Caco-2 (cell line): ENCODE results near the gene FER. TPM values are rescaled to one million over a fixed set of nuclear protein-coding genes. Genes with fewer than 3 reads are reported as not detected.
"Not testable (repeated sequence)": the region's sequence is repeated elsewhere in the genome, so short reads cannot be mapped to it uniquely, and the experiment has no call there.

ENCODE experiments used
- BruUV-seq: library from RNA; stranded (reverse); fragments of 400-500 nt; replicated peaks from 2 replicates; lab custom pipeline; 2021; lab: Mats Ljungman, UMichigan
- CTCF ChIA-PET: fragments of 300-600 bp; sonication (Branson Sonifier 250); formaldehyde crosslinking; loops from one replicate; lab custom pipeline; 2022; ENCODE audit warnings: antibody characterized with exemption; lab: Charles Lee
- POLR2A ChIA-PET: fragments of 300-600 bp; sonication (Branson Sonifier 250); formaldehyde crosslinking; loops from one replicate; lab custom pipeline; 2022; ENCODE audit warnings: antibody characterized with exemption; lab: Charles Lee
- DNase-seq, 2 experiments: peaks; one replicate each; pipeline versions ENCODE4 v3.0.0 to v3.0.0-alpha.2; 2020 to 2022
- H3K27me3 ChIP-seq: replicated peaks from 2 replicates; pipeline ENCODE4 v1.6.0; 2011; ENCODE audit warnings: low read length; ENCODE audit not compliant: control insufficient read depth, insufficient read depth
- H3K36me3 ChIP-seq: 2 replicates; pipeline ENCODE4 v1.5.1; 2011; ENCODE audit warnings: low read length; ENCODE audit not compliant: control insufficient read depth, insufficient read depth
- H3K4me1 ChIP-seq: fragments of 250-450 bp; sonication (Bioruptor Pico); 2 replicates; pipeline ENCODE4 v1.5.1; 2020; ENCODE audit warnings: mild to moderate bottlenecking
- H3K4me3 ChIP-seq: 2 replicates; pipeline ENCODE4 v1.5.1; 2011; ENCODE audit warnings: low read depth, mild to moderate bottlenecking, control low read depth, low read length
- H3K9me3 ChIP-seq: fragments of 250-450 bp; sonication (Bioruptor Pico); 2 replicates; pipeline ENCODE4 v1.5.1; 2020; ENCODE audit warnings: mild to moderate bottlenecking, moderate library complexity
- H3K27ac Mint-ChIP-seq: one replicate; pipeline ENCODE4 v1.8.0; 2022; ENCODE audit warnings: mixed read lengths; ENCODE audit not compliant: unreplicated experiment
- H3K27me3 Mint-ChIP-seq: one replicate; pipeline ENCODE4 v1.8.0; 2022; ENCODE audit warnings: mixed read lengths; ENCODE audit not compliant: insufficient read depth, unreplicated experiment
- H3K36me3 Mint-ChIP-seq: one replicate; pipeline ENCODE4 v1.8.0; 2022; ENCODE audit warnings: mild to moderate bottlenecking, mixed read lengths; ENCODE audit not compliant: insufficient read depth, unreplicated experiment
- H3K4me1 Mint-ChIP-seq: one replicate; pipeline ENCODE4 v1.8.0; 2022; ENCODE audit warnings: low read depth, mixed read lengths; ENCODE audit not compliant: unreplicated experiment
- H3K4me3 Mint-ChIP-seq: one replicate; pipeline ENCODE4 v1.8.0; 2022; ENCODE audit warnings: mild to moderate bottlenecking, moderate library complexity, mixed read lengths; ENCODE audit not compliant: unreplicated experiment
- H3K9me3 Mint-ChIP-seq: one replicate; pipeline ENCODE4 v1.8.0; 2022; ENCODE audit warnings: mixed read lengths; ENCODE audit not compliant: unreplicated experiment
- CTCF ChIP-seq, 2 experiments: fragments of 200-600 bp in 1 of 2; IDR thresholded peaks; 1 replicate in 1 of 2; 2 replicates in 1 of 2; pipeline versions ENCODE4 v1.5.1 to v1.8.0; 2011 to 2022; ENCODE audit warnings: antibody characterized with exemption in 1 of 2, control low read depth in 1 of 2, inconsistent platforms in 1 of 2, low read depth in 1 of 2, low read length in 1 of 2, mild to moderate bottlenecking in 1 of 2, moderate library complexity in 1 of 2; ENCODE audit not compliant: insufficient read depth in 1 of 2, severe bottlenecking in 1 of 2, unreplicated experiment in 1 of 2
- intact Hi-C: fragments of 100-400 bp; cut with micrococcal nuclease; formaldehyde crosslinking; loops from one replicate; pipeline ENCODE4 v1.10.0; 2022; ENCODE audit not compliant: unreplicated experiment
- total RNA-seq: library from RNA; stranded (reverse); gene quantifications from 2 replicates; pipeline ENCODE4 v1.2.3, GENCODE V29; 2022

The FER gene
- total RNA-seq, 1 experiment from 2014 or later = 43.1 TPM

- Histone ChIP-seq H3K9me3 (no peaks in the 10 kb centered on the region), H3K4me1 (no peaks in the 10 kb centered on the region), H3K36me3 (no peaks in the 10 kb centered on the region), H3K4me3 (no peak overlapping the region), H3K27me3 (no peaks in the 10 kb centered on the region)
- H3K27me3 Mint-ChIP-seq = no peaks in the 10 kb centered on the region
- intact Hi-C loops = loop anchor here (10.0 kb wide), 1 partner anchor 173 kb away; no protein-coding TSS in a partner anchor
- BruUV-seq = no TSS peak
- H3K4me3 Mint-ChIP-seq = no peak overlapping the region
- POLR2A ChIA-PET = no interaction called here
- TF ChIP-seq CTCF (IDR thresholded peaks at IDR 0.05; ENCODE audit: insufficient read depth in 1 of 2, low read depth in 1 of 2, low read length in 1 of 2, severe bottlenecking in 1 of 2, unreplicated experiment in 1 of 2) = no peak
- H3K4me1 Mint-ChIP-seq = peaks cover 6% of the 10 kb centered on the region
- no peaks in the 10 kb centered on the region for H3K9me3 Mint-ChIP-seq
- no peak overlapping the region for H3K27ac Mint-ChIP-seq
- DNase-seq = no peak
- peaks cover 6% of the 10 kb centered on the region for H3K36me3 Mint-ChIP-seq
- CTCF ChIA-PET = no interaction called here
These were observed 110.2 kb downstream of the FER start for GRCh38 chr5:108857905-108858304.

GRCh38 chr5:108858959-108859358 is 111.3 kb downstream of the FER start:
- Histone ChIP-seq H3K9me3 (no peaks in the 10 kb centered on the region), H3K36me3 (no peaks in the 10 kb centered on the region), H3K27me3 (no peaks in the 10 kb centered on the region), H3K4me1 (no peaks in the 10 kb centered on the region), H3K4me3 (no peak overlapping the region)
- Mint-ChIP-seq H3K4me3 (no peak overlapping the region), H3K27ac (no peak overlapping the region), H3K27me3 (no peaks in the 10 kb centered on the region), H3K4me1 (no peaks in the 10 kb centered on the region), H3K36me3 (no peaks in the 10 kb centered on the region), H3K9me3 (no peaks in the 10 kb centered on the region)
- no peak for DNase-seq
- ChIA-PET CTCF (no interaction called here), POLR2A (no interaction called here)
- intact Hi-C loops = loop anchor here (10.0 kb wide), 1 partner anchor 174 kb away; no protein-coding TSS in a partner anchor
- TF ChIP-seq CTCF (IDR thresholded peaks at IDR 0.05; ENCODE audit: insufficient read depth in 1 of 2, low read depth in 1 of 2, low read length in 1 of 2, severe bottlenecking in 1 of 2, unreplicated experiment in 1 of 2) = no peak
- BruUV-seq = no TSS peak

- no peaks in the 10 kb centered on the region for H3K9me3 Mint-ChIP-seq
- no peak overlapping the region for H3K27ac Mint-ChIP-seq
- intact Hi-C loops = no loop called here
- Histone ChIP-seq H3K4me1 (no peaks in the 10 kb centered on the region), H3K4me3 (no peak overlapping the region), H3K36me3 (no peaks in the 10 kb centered on the region), H3K9me3 (no peaks in the 10 kb centered on the region), H3K27me3 (no peaks in the 10 kb centered on the region)
- ChIA-PET CTCF (no interaction called here), POLR2A (no interaction called here)
- DNase-seq = no peak
- H3K36me3 Mint-ChIP-seq = peaks cover 5% of the 10 kb centered on the region
- no peak for TF ChIP-seq CTCF (IDR thresholded peaks at IDR 0.05; ENCODE audit: insufficient read depth in 1 of 2, low read depth in 1 of 2, low read length in 1 of 2, severe bottlenecking in 1 of 2, unreplicated experiment in 1 of 2)
- H3K4me1 Mint-ChIP-seq = no peaks in the 10 kb centered on the region
- BruUV-seq = no TSS peak
- H3K4me3 Mint-ChIP-seq = no peak overlapping the region
- H3K27me3 Mint-ChIP-seq = no peaks in the 10 kb centered on the region
These were observed 114.5 kb downstream of the FER start for GRCh38 chr5:108862211-108862610.

GRCh38 chr5:108866097-108866496 is 118.4 kb downstream of the FER start:
- H3K4me1 ChIP-seq, H3K9me3 Mint-ChIP-seq, H3K27me3 ChIP-seq, H3K4me3 ChIP-seq, H3K27me3 Mint-ChIP-seq, BruUV-seq, DNase-seq, H3K4me1 Mint-ChIP-seq, H3K9me3 ChIP-seq, POLR2A ChIA-PET, H3K4me3 Mint-ChIP-seq, H3K36me3 ChIP-seq, H3K27ac Mint-ChIP-seq, CTCF ChIA-PET, intact Hi-C loops: not testable (repeated sequence)
- peaks cover 10% of the 10 kb centered on the region for H3K36me3 Mint-ChIP-seq
